Cardiac muscle cell (in vitro differentiated cells and primary cell): ENCODE measurements around the gene MMP2. TPM values are rescaled to one million over a fixed set of nuclear protein-coding genes. Genes with fewer than 3 reads are reported as not detected.

Experiments
- DNase-seq, 2 donors: peaks; one replicate each; pipeline versions ENCODE4 v3.0.0 to v3.0.0-alpha.2; 2010 to 2017; ENCODE audit warnings: low read depth in 1 of 2, low spot score in 1 of 2
- H3K27ac ChIP-seq: fragments of 200-600 bp; sonication (generic); 2 replicates; pipeline ENCODE4 v1.5.1; 2016
- H3K27me3 ChIP-seq: fragments of 200-600 bp; sonication (generic); 2 replicates; pipeline ENCODE4 v1.6.0; 2016; ENCODE audit warnings: control low read depth
- H3K36me3 ChIP-seq: fragments of 200-600 bp; sonication (generic); 2 replicates; pipeline ENCODE4 v1.5.1; 2016; ENCODE audit warnings: control low read depth
- H3K4me1 ChIP-seq: fragments of 200-600 bp; sonication (generic); 2 replicates; pipeline ENCODE4 v1.8.1; 2017; ENCODE audit warnings: low read depth, mild to moderate bottlenecking, mixed run types
- H3K4me3 ChIP-seq: fragments of 200-600 bp; sonication (generic); 2 replicates; pipeline ENCODE4 v1.5.1; 2016; ENCODE audit warnings: mild to moderate bottlenecking
- H3K9me3 ChIP-seq: fragments of 200-600 bp; sonication (generic); 2 replicates; pipeline ENCODE4 v1.5.1; 2017; ENCODE audit warnings: low read depth, mild to moderate bottlenecking, control low read depth
- CTCF ChIP-seq: IDR thresholded peaks from 2 replicates; pipeline ENCODE4 v1.5.1; 2012; ENCODE audit warnings: low read depth, mild to moderate bottlenecking, low read length
- polyA plus RNA-seq: library from polyadenylated mRNA; unstranded; fragments of >200 nt; fragmentation: Nextera tagmentation; extraction: Ambion mirVana; gene quantifications from 2 replicates; pipeline ENCODE4 v1.2.1, GENCODE V29; 2016
- total RNA-seq: library from RNA; depleted of rRNA; stranded (reverse); fragments of >200 nt; gene quantifications from 2 replicates; pipeline ENCODE4 v1.2.3, GENCODE V29; 2016

The MMP2 gene
- total and polyA plus RNA-seq, 2 experiments from 2014 or later = 39.9 to 44.3 TPM

DNA sequence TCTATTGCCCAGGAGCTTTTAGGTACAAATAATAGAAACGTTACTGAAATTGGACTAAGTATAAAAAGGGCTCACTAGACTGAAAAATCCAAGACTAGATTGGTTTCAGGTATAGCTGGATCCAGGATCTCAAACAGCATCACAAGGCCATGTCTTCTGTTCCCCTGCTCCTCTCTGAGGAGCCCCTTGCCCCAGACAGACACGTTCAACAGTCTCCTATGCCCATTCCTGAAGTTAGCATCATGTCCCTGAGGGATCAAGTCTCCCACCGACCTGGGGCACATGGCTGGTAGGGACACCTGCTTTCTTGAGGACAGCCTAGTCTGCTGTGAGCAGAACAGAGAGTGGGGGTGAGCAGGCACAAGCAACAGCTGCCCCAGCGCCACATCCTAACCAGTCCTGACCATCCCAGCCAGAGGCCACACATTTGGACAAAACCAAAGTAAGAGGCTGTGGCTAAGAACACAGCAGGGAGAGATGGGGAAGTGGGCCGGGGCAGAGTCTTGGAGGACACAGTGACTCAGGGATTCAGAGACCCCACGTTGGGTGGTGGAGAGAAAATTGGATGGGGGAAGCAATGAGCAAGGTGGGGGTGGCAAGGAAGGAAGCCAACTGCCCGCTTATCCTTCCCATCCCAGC, 10.5 kb upstream of the MMP2 start:
- no peak for TF ChIP-seq CTCF
- Histone ChIP-seq H3K4me3 (no peak overlapping the region), H3K4me1 (no peaks in the 10 kb centered on the region), H3K27me3 (peaks cover 2% of the 10 kb centered on the region), H3K9me3 (no peaks in the 10 kb centered on the region), H3K27ac (no peak overlapping the region), H3K36me3 (no peaks in the 10 kb centered on the region)
- no peak for DNase-seq

GRCh38 chr16:55469821-55470532, 9.0 kb upstream of the MMP2 start:
- Histone ChIP-seq H3K4me1 (no peaks in the 10 kb centered on the region), H3K36me3 (no peaks in the 10 kb centered on the region), H3K9me3 (no peaks in the 10 kb centered on the region), H3K27me3 (peaks cover 7% of the 10 kb centered on the region), H3K27ac (no peak overlapping the region), H3K4me3 (no peak overlapping the region)
- TF ChIP-seq CTCF = no peak
- no peak for DNase-seq

- Histone ChIP-seq H3K4me1 (no peaks in the 10 kb centered on the region), H3K27me3 (peaks cover 7% of the 10 kb centered on the region), H3K9me3 (no peaks in the 10 kb centered on the region), H3K4me3 (no peak overlapping the region), H3K36me3 (no peaks in the 10 kb centered on the region), H3K27ac (no peak overlapping the region)
- DNase-seq = peak in 1 of 2 donors; percentile 54
- no peak for TF ChIP-seq CTCF
Measured at GRCh38 chr16:55470533-55471371, 8.2 kb upstream of the MMP2 start.

GRCh38 chr16:55471448-55472097, 7.4 kb upstream of the MMP2 start:
- no peak overlapping the region for H3K4me3 ChIP-seq
- H3K9me3 ChIP-seq = no peaks in the 10 kb centered on the region
- TF ChIP-seq CTCF = no peak
- DNase-seq = peak in 1 of 2 donors; percentile 81
- H3K27me3 ChIP-seq = peaks cover 12% of the 10 kb centered on the region
- no peaks in the 10 kb centered on the region for H3K4me1 ChIP-seq
- no peaks in the 10 kb centered on the region for H3K36me3 ChIP-seq
- no peak overlapping the region for H3K27ac ChIP-seq

DNA sequence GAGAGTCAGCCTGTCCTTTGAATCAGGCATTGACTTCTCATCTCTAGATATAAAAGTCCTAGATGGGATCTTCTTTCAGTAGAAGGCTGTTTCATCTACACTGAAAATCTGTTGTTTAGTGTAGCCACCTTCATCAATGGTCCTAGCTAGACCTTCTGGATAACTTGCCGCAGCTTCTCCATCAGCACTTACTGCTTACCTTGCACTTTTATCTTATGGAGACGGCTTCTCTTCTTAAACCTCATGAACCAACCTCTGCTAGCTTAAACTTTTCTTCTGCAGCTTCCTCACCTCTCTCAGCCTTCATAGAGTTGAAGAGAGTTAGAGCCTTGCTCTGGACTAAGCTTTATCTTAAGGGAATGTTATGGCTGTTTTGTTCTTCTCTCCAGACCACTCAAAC, 5.4 kb upstream of the MMP2 start:
- Histone ChIP-seq H3K27me3 (peaks cover 22% of the 10 kb centered on the region), H3K9me3 (no peaks in the 10 kb centered on the region), H3K4me1 (peaks cover under 1% of the 10 kb centered on the region), H3K36me3 (no peaks in the 10 kb centered on the region), H3K4me3 (no peak overlapping the region), H3K27ac (no peak overlapping the region)
- DNase-seq = no peak
- TF ChIP-seq CTCF = no peak
